ENCODE data around the gene ACSM6. TPM values are rescaled to one million over a fixed set of nuclear protein-coding genes. Genes with fewer than 3 reads are reported as not detected.

Gene ACSM6
- total RNA-seq, 1 donor from 2014 or later: not detected

GRCh38 chr10:95277201-95277570, 83.1 kb downstream of the ACSM6 start:
- no peak for FAIRE-seq
- no peak overlapping the region for H3K4me3 ChIP-seq (ENCODE audit: low read depth, low read length)

GRCh38 chr10:95277614-95278013, 83.6 kb downstream of the ACSM6 start:
- Histone ChIP-seq H3K4me3 (ENCODE audit: low read depth, low read length) (no peak overlapping the region), H3K36me3 (ENCODE audit: control insufficient read depth, insufficient read depth, low read length) (no peaks in the 10 kb centered on the region), H3K27me3 (ENCODE audit: control insufficient read depth, insufficient read depth, low read length) (no peaks in the 10 kb centered on the region)
- FAIRE-seq (no peak), DNase-seq (ENCODE audit: low read depth) (no peak)
- no peak for TF ChIP-seq CTCF (IDR thresholded peaks at IDR 0.05; ENCODE audit: insufficient read depth, low read length, severe bottlenecking)

More at GRCh38 chr10:95277201-95277570, 83.1 kb downstream of the ACSM6 start:
- H3K27me3 ChIP-seq (ENCODE audit: control insufficient read depth, insufficient read depth, low read length): no peaks in the 10 kb centered on the region
- TF ChIP-seq CTCF (IDR thresholded peaks at IDR 0.05; ENCODE audit: insufficient read depth, low read length, severe bottlenecking): no peak
- no peak for DNase-seq (ENCODE audit: low read depth)
- no peaks in the 10 kb centered on the region for H3K36me3 ChIP-seq (ENCODE audit: control insufficient read depth, insufficient read depth, low read length)

Other genes starting within 250 kb of the ACSM6 start
- 0.13 TPM in 1 of 2 replicates, not detected in the other for gene CYP2C8, start 124.7 kb upstream of the ACSM6 start, total RNA-seq
- 19.2 and 20.2 TPM in 2 replicates for gene PDLIM1, start 96.8 kb downstream of the ACSM6 start, total RNA-seq